HepG2 (cell line): ENCODE measurements around the gene DACH2. TPM values are rescaled to one million over a fixed set of nuclear protein-coding genes. Genes with fewer than 3 reads are reported as not detected.

Experiments used
- ATAC-seq: fragments of 200-7000 bp; cut with Tn5 transposase; 3 replicates; pipeline ENCODE4 v1.9.1; 2020; ENCODE audit warnings: mild to moderate bottlenecking, moderate library complexity
- BruUV-seq: library from RNA; stranded (reverse); fragments of 400-500 nt; replicated peaks from 2 replicates; lab custom pipeline; 2021; lab: Mats Ljungman, UMichigan
- CTCF ChIA-PET: fragments of 300-600 bp; formaldehyde crosslinking; extraction: SDS; loops from one replicate; lab custom pipeline; 2021; ENCODE audit warnings: low total read pairs, inconsistent platforms, low intra/inter-chr PET ratio; lab: Yijun Ruan, JAX
- POLR2A ChIA-PET: fragments of 350-600 bp; sonication (Branson Sonifier 250); formaldehyde crosslinking; loops from one replicate; lab custom pipeline; 2020; ENCODE audit warnings: antibody characterized with exemption, inconsistent platforms; lab: Yijun Ruan, JAX
- DNase-seq: peaks from one replicate; pipeline ENCODE4 v3.0.0-alpha.2; 2015; ENCODE audit warnings: low spot score
- FAIRE-seq: peaks from 3 replicates; lab custom pipeline; 2011; peaks lifted over from hg19 to GRCh38; lab: Jason Lieb, UNC
- H2AFZ ChIP-seq: one replicate; pipeline ENCODE4 v1.6.1; 2011; ENCODE audit warnings: low read length, inconsistent platforms
- H3K27ac ChIP-seq: fragments of 300-600 bp; 3 replicates; pipeline ENCODE4 v1.8.0; 2011; ENCODE audit warnings: mixed run types, mild to moderate bottlenecking, mixed read lengths, low read length, inconsistent platforms; ENCODE audit not compliant: insufficient read depth; ENCODE audit errors: extremely low read length
- H3K27me3 ChIP-seq, 2 experiments: fragments of 200-600 bp in 1 of 2; 2 replicates in 1 of 2; 3 replicates in 1 of 2; pipeline versions ENCODE4 v1.6.0 to v1.8.0; 2011; ENCODE audit warnings: low read length in 2 of 2, mild to moderate bottlenecking in 2 of 2, moderate library complexity in 2 of 2, inconsistent platforms in 1 of 2; ENCODE audit not compliant: insufficient read depth in 2 of 2, control insufficient read depth in 1 of 2
- H3K36me3 ChIP-seq, 2 experiments: fragments of 200-600 bp in 1 of 2; replicated peaks in 1 of 2; 2 replicates in 1 of 2; 3 replicates in 1 of 2; pipeline versions ENCODE4 v1.5.1 to v1.8.0; 2011; ENCODE audit warnings: low read length in 2 of 2, inconsistent platforms in 1 of 2; ENCODE audit not compliant: insufficient read depth in 2 of 2, control insufficient read depth in 1 of 2
- H3K4me1 ChIP-seq: 2 replicates; pipeline ENCODE4 v1.5.1; 2012; ENCODE audit warnings: low read length, inconsistent platforms; ENCODE audit not compliant: insufficient read depth
- H3K4me2 ChIP-seq: 2 replicates; pipeline ENCODE4 v1.6.0; 2011; ENCODE audit warnings: low read depth, low read length, inconsistent platforms
- H3K4me3 ChIP-seq, 3 experiments: fragments of 200-600 bp in 1 of 3; sonication (generic), shearing (Covaris generic) in 1 of 3; replicated peaks in 1 of 3; 2 replicates each; pipeline ENCODE4 v1.5.1; 2011 to 2016; ENCODE audit warnings: low read length in 3 of 3, inconsistent platforms in 2 of 3, low read depth in 2 of 3, mild to moderate bottlenecking in 2 of 3, control low read depth in 1 of 3, mixed read lengths in 1 of 3; ENCODE audit not compliant: insufficient read depth in 1 of 3
- H3K79me2 ChIP-seq: one replicate; pipeline ENCODE4 v1.6.1; 2011; ENCODE audit warnings: low read length, inconsistent platforms; ENCODE audit not compliant: insufficient read depth
- H3K9ac ChIP-seq: 2 replicates; pipeline ENCODE4 v1.6.0; 2011; ENCODE audit warnings: mild to moderate bottlenecking, low read depth, low read length, inconsistent platforms; ENCODE audit not compliant: insufficient read depth
- H3K9me3 ChIP-seq: 2 replicates; pipeline ENCODE4 v1.5.1; 2012; ENCODE audit warnings: mild to moderate bottlenecking, low read length
- H4K20me1 ChIP-seq: 2 replicates; pipeline ENCODE4 v1.6.0; 2011; ENCODE audit warnings: inconsistent platforms, mild to moderate bottlenecking, low read length, moderate library complexity; ENCODE audit not compliant: insufficient read depth
- DZIP1 ChIP-seq: sonication (generic); formaldehyde crosslinking; IDR thresholded peaks from 2 replicates; pipeline ENCODE4 v1.5.0; 2020; ENCODE audit warnings: mild to moderate bottlenecking, missing genetic modification reagents
- FIP1L1 ChIP-seq: fragments of 200-400 bp; formaldehyde crosslinking; IDR thresholded peaks from 2 replicates; pipeline ENCODE4 v1.6.1; 2018; ENCODE audit warnings: low read depth, mild to moderate bottlenecking, low read length, moderate library complexity, borderline replicate concordance; ENCODE audit not compliant: insufficient read depth
- IRX3 ChIP-seq: sonication (generic); formaldehyde crosslinking; IDR thresholded peaks from 2 replicates; pipeline ENCODE4 v1.8.1; 2023; ENCODE audit warnings: mild to moderate bottlenecking, low read depth, missing genetic modification reagents, borderline replicate concordance
- KDM1A ChIP-seq: IDR thresholded peaks from 2 replicates; pipeline ENCODE4 v1.6.1; 2016; ENCODE audit warnings: missing compliant biosample characterization
- KDM5B ChIP-seq: sonication (generic); formaldehyde crosslinking; IDR thresholded peaks from 2 replicates; pipeline ENCODE4 v1.4.0; 2020; ENCODE audit warnings: missing genetic modification reagents, mild to moderate bottlenecking, borderline replicate concordance
- LRRFIP1 ChIP-seq: sonication (generic); formaldehyde crosslinking; conservative IDR thresholded peaks from 2 replicates; pipeline ENCODE4 v1.4.0; 2020; ENCODE audit warnings: missing genetic modification reagents
- MAFF ChIP-seq: IDR thresholded peaks from 2 replicates; pipeline ENCODE4 v1.6.1; 2011; ENCODE audit warnings: low read depth, low read length, improper control_type of control experiment
- MAFK ChIP-seq, 2 experiments: IDR thresholded peaks in 1 of 2; conservative IDR thresholded peaks in 1 of 2; 2 replicates each; pipeline ENCODE4 v1.6.1; 2011; ENCODE audit warnings: improper control_type of control experiment in 2 of 2, low read length in 2 of 2
- RBAK ChIP-seq: sonication (generic); formaldehyde crosslinking; IDR thresholded peaks from 2 replicates; pipeline ENCODE4 v1.5.1; 2020; ENCODE audit warnings: mild to moderate bottlenecking, missing genetic modification reagents
- SPEN ChIP-seq: sonication (generic); formaldehyde crosslinking; IDR thresholded peaks from 2 replicates; pipeline ENCODE4 v1.5.1; 2020; ENCODE audit warnings: low read depth, mild to moderate bottlenecking, missing genetic modification reagents
- TFE3 ChIP-seq: IDR thresholded peaks from 2 replicates; pipeline ENCODE4 v1.6.1; 2016
- ZNF556 ChIP-seq: sonication (generic); formaldehyde crosslinking; IDR thresholded peaks from 2 replicates; pipeline ENCODE4 v1.4.0; 2020; ENCODE audit warnings: mild to moderate bottlenecking, missing genetic modification reagents, borderline replicate concordance
- WGBS: methylation state at CpG from one replicate; pipeline ENCODE4 v1.1.6; 2017; ENCODE audit warnings: low lambda C conversion rate; 5-methylcytosine and 5-hydroxymethylcytosine counted together
- in situ Hi-C: cut with HindIII; loops from 2 replicates; pipeline ENCODE4 v1.10.0; 2017; ENCODE audit warnings: low pct_unique_long_range_greater_than_20kb; ENCODE audit not compliant: extremely low pct_ligation_motif_present
- intact Hi-C: fragments of 100-400 bp; cut with micrococcal nuclease; formaldehyde crosslinking; loops from one replicate; pipeline ENCODE4 v1.10.0; 2022; ENCODE audit not compliant: unreplicated experiment
- polyA plus RNA-seq, 8 experiments: library from polyadenylated mRNA; depleted of rRNA in 3 of 8; stranded (reverse) in 7 of 8; unstranded in 1 of 8; fragments of >200 nt; fragmentation: Illumina TruSeq in 4 of 8; extraction: Trizol in 4 of 8; gene quantifications; 2 replicates each; pipeline versions ENCODE4 v1.2.1 to v1.2.3, GENCODE V29; 2011 to 2016; ENCODE audit warnings: low read depth in 4 of 8, missing spikeins in 1 of 8, mixed read lengths in 1 of 8; ENCODE audit not compliant: insufficient read depth in 1 of 8
- total RNA-seq, 5 experiments: library from RNA; depleted of rRNA; stranded (reverse); fragments of >200 nt; fragmentation: Illumina TruSeq; extraction: Trizol; gene quantifications; 2 replicates each; pipeline ENCODE4 v1.2.3, GENCODE V29; 2016; ENCODE audit warnings: low read depth in 1 of 5

The DACH2 gene
- total and polyA plus RNA-seq, 2 of the 13 experiments (the other 11 are each of a cell fraction or from before 2014, with no cell fraction given), result not detected

- Histone ChIP-seq H3K27ac (no peak overlapping the region), H3K27me3 (no peaks in the 10 kb centered on the region), H3K4me3 (no peak overlapping the region), H3K9me3 (no peaks in the 10 kb centered on the region), H3K9ac (no peak overlapping the region), H3K79me2 (no peaks in the 10 kb centered on the region), H3K4me2 (no peak overlapping the region), H2AFZ (no peak overlapping the region), H3K4me1 (no peaks in the 10 kb centered on the region), H3K36me3 (no peaks in the 10 kb centered on the region), H4K20me1 (no peaks in the 10 kb centered on the region)
- WGBS, result 2% methylated on average over 3 of the region's 3 CpGs
- ChIA-PET POLR2A (no interaction called here), CTCF (no interaction called here)
- intact Hi-C loops (no loop called here), in situ Hi-C loops (no loop called here)
- DNase-seq (no peak), FAIRE-seq (no peak), ATAC-seq (no peak)
- BruUV-seq, result no TSS peak
- TF ChIP-seq MAFF (peak; percentile 52), FIP1L1 (no peak), MAFK (conservative IDR thresholded peaks at IDR 0.05 in 1 of 2, IDR thresholded peaks at IDR 0.05 in 1 of 2; ENCODE audit: low read length in 2 of 2) (peak; percentile 13 to 75; a peak in 2 of 4 replicates)
Observed at GRCh38 chrX:86724277-86724676, 576.0 kb downstream of the DACH2 start.

- POLR2A ChIA-PET, result no interaction called here
- CTCF ChIA-PET, result no interaction called here
- no peaks in the 10 kb centered on the region for H3K27me3 ChIP-seq
- no peak overlapping the region for H3K4me2 ChIP-seq
- H3K36me3 ChIP-seq, result no peaks in the 10 kb centered on the region
- no peak for DNase-seq
- no peak overlapping the region for H3K9ac ChIP-seq
- no TSS peak for BruUV-seq
- no peaks in the 10 kb centered on the region for H3K9me3 ChIP-seq
- no peaks in the 10 kb centered on the region for H3K79me2 ChIP-seq
- H3K27ac ChIP-seq, result no peak overlapping the region
- FAIRE-seq, result no peak
- intact Hi-C loops, result no loop called here
- 59% methylated on average over 3 of the region's 3 CpGs for WGBS
- no peak overlapping the region for H2AFZ ChIP-seq
- no peaks in the 10 kb centered on the region for H3K4me1 ChIP-seq
- in situ Hi-C loops, result no loop called here
- ATAC-seq, result no peak
- H3K4me3 ChIP-seq, result no peak overlapping the region
- no peaks in the 10 kb centered on the region for H4K20me1 ChIP-seq
- TF ChIP-seq TFE3 (CRISPR knock-in tag) (no peak), MAFF (peak; percentile 54), KDM5B (no peak), DZIP1 (CRISPR knock-in tag) (no peak), RBAK (CRISPR knock-in tag) (no peak), ZNF556 (CRISPR knock-in tag) (no peak), MAFK (conservative IDR thresholded peaks at IDR 0.05 in 1 of 2, IDR thresholded peaks at IDR 0.05 in 1 of 2; ENCODE audit: low read length in 2 of 2) (peak; percentile 37 to 63; a peak in 2 of 4 replicates), LRRFIP1 (CRISPR knock-in tag) (no peak), IRX3 (no peak), KDM1A (no peak), SPEN (CRISPR knock-in tag) (no peak)
Observed at GRCh38 chrX:86747091-86747490, 598.8 kb downstream of the DACH2 start.
